ENCODE measurements around the gene FOXK2.
"Not testable (repeated sequence)": the region's sequence is repeated elsewhere in the genome, so short reads cannot be mapped to it uniquely, and the experiment has no call there.

DNA sequence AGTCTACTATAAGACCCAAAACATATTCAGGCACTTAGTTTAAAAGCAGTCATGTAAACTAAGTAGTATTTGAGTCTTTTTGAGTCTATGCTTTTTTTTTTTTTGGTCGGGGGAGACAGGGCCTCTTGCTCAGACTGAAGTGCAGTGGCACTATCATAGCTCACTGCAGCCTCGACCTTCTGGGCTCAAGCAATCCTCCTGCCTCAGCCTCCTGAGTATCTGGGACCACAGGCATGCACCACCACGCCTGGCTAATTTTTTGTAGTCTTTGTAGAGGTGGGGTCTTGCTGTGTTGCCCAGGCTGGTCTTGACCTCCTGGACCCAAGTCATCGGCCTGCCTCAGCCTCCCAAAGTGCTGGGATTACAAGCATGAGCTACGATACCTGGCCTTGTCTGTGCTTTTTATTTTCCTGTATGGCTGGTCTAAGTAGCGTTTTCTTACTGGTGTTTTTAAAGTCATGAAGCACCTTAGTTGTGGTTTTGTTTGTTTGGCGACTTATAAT lies 43.2 kb downstream of the FOXK2 start:
- TF ChIP-seq, protein P1, sequence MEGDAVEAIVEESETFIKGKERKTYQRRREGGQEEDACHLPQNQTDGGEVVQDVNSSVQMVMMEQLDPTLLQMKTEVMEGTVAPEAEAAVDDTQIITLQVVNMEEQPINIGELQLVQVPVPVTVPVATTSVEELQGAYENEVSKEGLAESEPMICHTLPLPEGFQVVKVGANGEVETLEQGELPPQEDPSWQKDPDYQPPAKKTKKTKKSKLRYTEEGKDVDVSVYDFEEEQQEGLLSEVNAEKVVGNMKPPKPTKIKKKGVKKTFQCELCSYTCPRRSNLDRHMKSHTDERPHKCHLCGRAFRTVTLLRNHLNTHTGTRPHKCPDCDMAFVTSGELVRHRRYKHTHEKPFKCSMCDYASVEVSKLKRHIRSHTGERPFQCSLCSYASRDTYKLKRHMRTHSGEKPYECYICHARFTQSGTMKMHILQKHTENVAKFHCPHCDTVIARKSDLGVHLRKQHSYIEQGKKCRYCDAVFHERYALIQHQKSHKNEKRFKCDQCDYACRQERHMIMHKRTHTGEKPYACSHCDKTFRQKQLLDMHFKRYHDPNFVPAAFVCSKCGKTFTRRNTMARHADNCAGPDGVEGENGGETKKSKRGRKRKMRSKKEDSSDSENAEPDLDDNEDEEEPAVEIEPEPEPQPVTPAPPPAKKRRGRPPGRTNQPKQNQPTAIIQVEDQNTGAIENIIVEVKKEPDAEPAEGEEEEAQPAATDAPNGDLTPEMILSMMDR (IDR thresholded peaks at IDR 0.05): not testable (repeated sequence)
- not testable (repeated sequence) for TF ChIP-seq EZH2 (IDR thresholded peaks at IDR 0.05; ENCODE audit: borderline replicate concordance, insufficient read depth, low read depth, low read length, poor library complexity, severe bottlenecking)

Data from B cell (primary cell).